Heart left ventricle (tissue), 13 donors: ENCODE data around the gene CADM3.

Experiments used
- CTCF ChIP-seq, 12 donors: fragments of 200-600 bp; sonication (generic) in 4 of 12; IDR thresholded peaks; one replicate each; pipeline versions ENCODE4 v1.5.0 to v1.8.0; 2018 to 2022; ENCODE audit warnings: antibody characterized with exemption in 12 of 12, mild to moderate bottlenecking in 5 of 12
- POLR2A ChIP-seq, 2 donors: fragments of 450-650 bp; IDR thresholded peaks; one replicate each; pipeline ENCODE4 v1.6.1; 2017; ENCODE audit warnings: antibody characterized with exemption in 2 of 2, mild to moderate bottlenecking in 2 of 2, moderate library complexity in 2 of 2
- donor health status: ischemic (EF 13 %, LVEDD 7.1; RV severe dilation, severe dysfunction).
- donor health status: DM: no; HTN: yes; CAD: no.
- donor health status: DM: no; HTN: no; CAD: no.
- donor health status: ischemic (EF 25% LVEDD 6.9; RV normal size, moderate dysfunction).
- donor health status: ischemic (EF 25% LVEDD 5.7; RV mildly dilated, moderate dysfunction).
- donor health status: ischemic (EF 35%, LVEDD 5.7; RV mildly dilated, moderate dysfunction).
- donor health status: nonischemic (EF 11% LVEDD 7.7; RV severe dilation, severe dysfunction).
- donor health status: DM: yes; HTN: yes; CAD: no.
- donor health status: PGD.
- donor health status: ischemic (EF 29% LVEDD 5.4; RV normal size, mild dysfunction).
- donor health status: nonischemic (EF 23%, LVEDD 6.1; RV moderate dilation, normal function).

DNA sequence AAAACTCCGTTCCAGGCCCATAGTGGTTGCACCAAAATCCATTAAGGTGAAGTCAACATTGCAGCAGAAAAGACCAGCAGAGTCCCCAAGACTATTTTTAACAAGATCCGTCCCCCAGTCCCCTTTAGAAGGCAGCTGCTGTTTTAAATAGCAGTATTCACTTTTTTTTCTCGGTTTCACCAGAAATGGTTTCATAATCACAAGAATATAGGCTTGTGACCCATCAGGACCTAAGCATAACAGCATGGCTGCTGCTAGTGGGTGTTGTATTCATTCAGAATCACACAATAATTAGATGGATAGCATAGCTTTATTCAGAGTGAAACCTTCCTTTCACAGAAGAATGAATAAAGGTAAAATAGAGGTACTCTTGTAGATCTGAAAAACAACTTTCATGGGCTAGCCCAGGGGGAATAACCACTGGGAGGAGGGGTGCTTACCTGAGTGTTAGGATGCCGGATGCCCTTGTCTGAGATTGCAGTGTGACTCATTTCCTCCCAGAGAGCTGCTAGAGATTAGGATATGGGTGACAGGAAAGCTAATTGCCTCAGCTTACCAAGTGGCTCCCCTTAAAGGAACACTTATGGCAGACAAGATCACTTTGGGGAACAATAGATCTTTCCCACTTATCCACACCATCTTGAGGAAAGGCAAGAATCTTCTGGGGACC, 68.3 kb downstream of the CADM3 start:
- TF ChIP-seq CTCF (IDR thresholded peaks at IDR 0.05) (no peak), POLR2A (IDR thresholded peaks at IDR 0.05) (no peak)
